Limb (tissue), 2 donors: ENCODE results near the gene C6orf58.
"Not testable (repeated sequence)": the region's sequence is repeated elsewhere in the genome, so short reads cannot be mapped to it uniquely, and the experiment has no call there.

Experiments used
- DNase-seq, 2 donors: peaks; one replicate each; pipeline ENCODE4 v3.0.0-alpha.2; 2016; ENCODE audit errors: extremely low spot score in 2 of 2

C6orf58 gene

GRCh38 chr6:127590344-127590743, 13.4 kb downstream of the C6orf58 start:
- no peak for DNase-seq

DNA sequence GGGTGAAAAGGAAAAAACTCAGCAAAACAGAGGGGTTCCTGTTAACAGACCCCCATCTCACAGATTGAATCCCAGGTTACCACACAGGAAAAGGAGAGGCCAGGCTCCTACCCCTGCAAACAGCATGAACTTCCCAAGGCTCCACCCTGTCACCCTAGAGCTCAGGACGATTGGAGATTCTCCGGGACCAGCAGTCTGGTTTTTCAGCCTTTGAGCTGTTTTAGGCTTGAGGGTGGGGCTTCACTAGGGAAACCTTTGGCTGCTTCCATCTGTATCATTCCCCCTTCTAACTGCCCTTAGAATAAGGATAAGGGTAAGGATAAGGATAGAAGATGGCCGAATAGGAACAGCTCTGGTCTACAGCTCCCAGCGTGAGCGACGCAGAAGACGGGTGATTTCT, 16.0 kb downstream of the C6orf58 start:
- DNase-seq = no peak

GRCh38 chr6:127593456-127593855, 16.5 kb downstream of the C6orf58 start:
- DNase-seq = not testable (repeated sequence)

GRCh38 chr6:127606131-127606562, 29.2 kb downstream of the C6orf58 start:
- peak; percentile 25 to 28 for DNase-seq

DNA sequence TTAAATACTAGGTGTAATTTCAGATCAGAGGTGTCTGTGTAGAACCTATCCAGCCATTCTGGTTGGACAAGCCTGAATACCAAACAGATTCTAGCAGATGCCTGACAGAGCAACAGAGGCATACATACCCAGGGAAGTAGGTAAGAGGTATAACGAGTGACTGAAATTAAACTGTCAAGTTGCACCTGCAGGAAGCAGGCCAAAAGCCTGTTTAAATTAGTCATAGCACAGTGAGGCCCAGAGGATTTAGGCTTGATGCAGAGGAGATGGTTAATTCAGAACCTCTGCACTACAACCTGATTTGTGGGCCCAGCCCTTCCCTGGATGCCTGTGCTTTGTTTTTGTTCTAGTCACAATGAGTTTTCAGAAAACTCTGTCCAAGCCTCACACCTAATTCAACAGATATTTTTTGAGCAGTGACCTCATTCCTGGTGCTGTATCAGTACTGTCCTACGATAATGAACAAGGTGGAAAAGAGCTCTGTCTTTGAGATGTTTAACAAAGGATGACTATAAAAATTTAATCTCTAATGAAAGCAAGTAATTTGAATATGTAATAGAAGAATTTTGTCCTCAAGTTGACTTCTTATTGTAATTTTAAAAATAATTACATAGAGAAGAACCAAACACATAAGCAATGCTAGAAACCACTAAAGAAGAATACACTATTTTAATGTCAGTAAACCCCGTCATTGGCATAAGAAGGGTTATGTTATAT, 31.7 kb downstream of the C6orf58 start:
- DNase-seq = no peak

DNA sequence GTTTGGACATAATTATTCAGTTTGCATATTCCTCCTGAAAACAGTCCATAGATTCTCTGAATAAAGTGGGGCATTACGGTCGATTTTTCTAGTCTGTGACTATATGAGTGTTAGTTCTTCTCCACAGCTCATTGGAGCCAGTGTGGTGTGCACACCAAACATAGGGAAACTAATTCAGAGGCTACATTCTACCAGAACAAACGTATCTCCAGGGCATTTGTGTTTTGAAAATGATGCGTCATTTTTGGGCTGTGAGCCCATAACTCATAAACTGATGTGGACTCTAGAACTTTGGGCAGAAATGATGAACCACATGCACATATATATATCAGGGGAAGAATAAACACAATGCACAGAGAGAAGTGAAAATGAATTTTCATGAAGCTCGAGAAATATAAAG, 41.8 kb downstream of the C6orf58 start:
- no peak for DNase-seq

DNA sequence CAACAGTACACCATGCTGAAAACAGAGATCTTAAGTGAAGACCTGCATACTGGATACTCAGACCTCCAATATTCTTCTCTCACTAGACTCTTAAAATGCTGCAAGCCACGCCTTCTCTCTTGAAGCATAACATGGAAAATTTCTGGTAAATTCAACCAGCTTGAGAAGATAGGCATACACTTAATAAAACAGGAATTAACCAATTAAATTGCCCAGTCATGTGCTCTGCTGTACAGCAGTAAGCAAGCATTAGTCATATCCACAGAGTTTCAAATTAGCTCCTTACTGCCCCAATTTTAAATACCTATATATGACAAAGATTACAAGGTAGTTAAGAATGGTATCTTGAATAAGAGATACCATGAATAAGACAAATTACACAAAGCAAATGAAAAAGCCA, 53.8 kb downstream of the C6orf58 start:
- no peak for DNase-seq

GRCh38 chr6:127634178-127634577, 57.2 kb downstream of the C6orf58 start:
- DNase-seq = no peak

DNA sequence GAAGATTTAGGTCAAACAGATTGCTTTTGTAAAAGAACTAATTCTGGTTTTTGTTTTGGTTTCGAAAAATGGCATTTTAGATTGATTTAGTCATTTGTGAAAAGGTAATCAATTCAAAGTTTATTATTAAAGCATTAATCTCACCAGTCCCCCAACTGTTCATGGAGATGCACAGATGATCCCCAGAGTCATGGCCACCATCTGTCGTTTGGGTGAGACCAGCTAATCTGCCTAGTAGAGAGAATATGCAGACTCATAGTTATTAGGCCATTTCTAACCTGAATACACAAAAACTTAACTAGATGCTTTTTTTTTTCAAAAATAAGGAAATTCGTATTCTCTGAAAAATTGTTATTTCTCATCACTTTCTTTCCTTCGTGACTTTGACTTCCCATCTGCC, 58.1 kb downstream of the C6orf58 start:
- DNase-seq = no peak

- no peak for DNase-seq
Measured at GRCh38 chr6:127637830-127638409, 60.9 kb downstream of the C6orf58 start.
